H1 (cell line): ENCODE measurements around the gene TEK. TPM values are rescaled to one million over a fixed set of nuclear protein-coding genes. Genes with fewer than 3 reads are reported as not detected.

Source experiments
- CTCF ChIA-PET: fragments of 300-600 bp; sonication (Branson Sonifier 250); formaldehyde crosslinking; loops from one replicate; lab custom pipeline; 2021; ENCODE audit not compliant: partially characterized antibody; lab: Charles Lee
- POLR2A ChIA-PET: fragments of 300-600 bp; sonication (Branson Sonifier 250); formaldehyde crosslinking; loops from one replicate; lab custom pipeline; 2021; ENCODE audit warnings: inconsistent platforms; ENCODE audit not compliant: partially characterized antibody; lab: Charles Lee
- DNase-seq, 2 experiments: peaks; one replicate each; pipeline versions ENCODE4 v3.0.0 to v3.0.0-alpha.2; 2010 to 2022; ENCODE audit warnings: low spot score in 2 of 2, low read depth in 1 of 2, mixed read lengths in 1 of 2
- FAIRE-seq: peaks from 2 replicates; lab custom pipeline; 2011; peaks lifted over from hg19 to GRCh38; lab: Jason Lieb, UNC
- H2AFZ ChIP-seq: 2 replicates; pipeline ENCODE4 v1.8.1; 2012; ENCODE audit warnings: low read length, inconsistent platforms
- H2AK5ac ChIP-seq: 2 replicates; pipeline ENCODE4 v1.6.1; 2013; ENCODE audit warnings: low read depth, low read length
- H2BK120ac ChIP-seq: replicated peaks from 2 replicates; pipeline ENCODE3; 2013; ENCODE audit warnings: low read depth, low read length, inconsistent platforms
- H2BK12ac ChIP-seq: 2 replicates; pipeline ENCODE4 v1.6.1; 2013; ENCODE audit warnings: low read depth, low read length
- H2BK15ac ChIP-seq: 2 replicates; pipeline ENCODE4 v1.6.1; 2013; ENCODE audit warnings: low read length
- H2BK20ac ChIP-seq: 2 replicates; pipeline ENCODE4 v1.6.1; 2013; ENCODE audit warnings: low read length
- H2BK5ac ChIP-seq: 2 replicates; pipeline ENCODE4 v1.6.1; 2013; ENCODE audit warnings: low read depth, low read length
- H3K14ac ChIP-seq: 2 replicates; pipeline ENCODE4 v1.6.1; 2013; ENCODE audit warnings: inconsistent platforms; ENCODE audit not compliant: insufficient read length
- H3K18ac ChIP-seq: 2 replicates; pipeline ENCODE4 v1.6.1; 2013; ENCODE audit warnings: low read length; ENCODE audit errors: extremely low read depth
- H3K23ac ChIP-seq: 2 replicates; pipeline ENCODE4 v1.6.1; 2013; ENCODE audit warnings: inconsistent platforms; ENCODE audit not compliant: insufficient read length
- H3K23me2 ChIP-seq: 2 replicates; pipeline ENCODE4 v1.6.1; 2013; ENCODE audit warnings: low read depth, low read length
- H3K27ac ChIP-seq: 2 replicates; pipeline ENCODE4 v1.6.1; 2011; ENCODE audit warnings: low read depth, low read length, inconsistent platforms
- H3K27me3 ChIP-seq, 4 experiments: replicated peaks in 1 of 4; 1 replicate in 1 of 4; 2 replicates in 3 of 4; pipeline versions ENCODE4 v1.6.1 to v1.8.1; 2011 to 2013; ENCODE audit warnings: low read length in 3 of 4, mild to moderate bottlenecking in 3 of 4, inconsistent platforms in 2 of 4, mixed read lengths in 2 of 4, moderate library complexity in 1 of 4; ENCODE audit not compliant: control insufficient read depth in 3 of 4, insufficient read depth in 3 of 4; ENCODE audit errors: extremely low read depth in 1 of 4
- H3K36me3 ChIP-seq, 4 experiments: 2 replicates each; pipeline versions ENCODE4 v1.6.1 to v1.8.1; 2011 to 2013; ENCODE audit warnings: mild to moderate bottlenecking in 4 of 4, low read length in 3 of 4, moderate library complexity in 2 of 4, control low read depth in 1 of 4, inconsistent platforms in 1 of 4; ENCODE audit not compliant: insufficient read depth in 4 of 4, control insufficient read depth in 2 of 4
- H3K4ac ChIP-seq: replicated peaks from 2 replicates; pipeline ENCODE3; 2013; ENCODE audit warnings: low read length, low read depth, mixed read lengths, inconsistent platforms; ENCODE audit not compliant: insufficient read length
- H3K4me1 ChIP-seq, 4 experiments: replicated peaks in 1 of 4; 1 replicate in 1 of 4; 2 replicates in 3 of 4; pipeline versions ENCODE4 v1.6.1 to v1.8.1; 2011 to 2013; ENCODE audit warnings: low read length in 3 of 4, inconsistent platforms in 2 of 4, mixed read lengths in 1 of 4; ENCODE audit not compliant: insufficient read depth in 4 of 4, control insufficient read depth in 3 of 4
- H3K4me2 ChIP-seq, 2 experiments: 2 replicates each; pipeline versions ENCODE4 v1.6.1 to v1.8.1; 2011 to 2013; ENCODE audit warnings: low read depth in 2 of 2, low read length in 2 of 2, control low read depth in 1 of 2, inconsistent platforms in 1 of 2, mild to moderate bottlenecking in 1 of 2; ENCODE audit not compliant: insufficient read depth in 1 of 2
- H3K4me3 ChIP-seq, 4 experiments: fragments of 200-600, 300-600 bp in 1 of 4; sonication (generic), shearing (Covaris generic), sonication (Bioruptor Twin) in 1 of 4; 2 replicates each; pipeline versions ENCODE4 v1.5.1 to v1.8.1; 2011 to 2016; ENCODE audit warnings: low read length in 4 of 4, low read depth in 3 of 4, control low read depth in 2 of 4, inconsistent platforms in 2 of 4, mild to moderate bottlenecking in 2 of 4, mixed read lengths in 1 of 4, moderate library complexity in 1 of 4; ENCODE audit not compliant: insufficient read depth in 2 of 4; ENCODE audit errors: extremely low read depth in 1 of 4
- H3K56ac ChIP-seq: replicated peaks from 2 replicates; pipeline ENCODE3; 2013; ENCODE audit warnings: low read depth, mild to moderate bottlenecking, mixed read lengths, low read length, inconsistent platforms; ENCODE audit not compliant: insufficient read length
- H3K79me1 ChIP-seq: 2 replicates; pipeline ENCODE4 v1.6.1; 2013; ENCODE audit warnings: low read depth, low read length, control low read depth
- H3K79me2 ChIP-seq, 2 experiments: 2 replicates each; pipeline versions ENCODE4 v1.6.1 to v1.8.1; 2012 to 2013; ENCODE audit warnings: low read length in 2 of 2, mild to moderate bottlenecking in 2 of 2, inconsistent platforms in 1 of 2; ENCODE audit not compliant: insufficient read depth in 2 of 2, control insufficient read depth in 1 of 2
- H3K9ac ChIP-seq, 4 experiments: replicated peaks in 1 of 4; 1 replicate in 1 of 4; 2 replicates in 3 of 4; pipeline versions ENCODE4 v1.6.1 to v1.8.1; 2011 to 2013; ENCODE audit warnings: low read depth in 3 of 4, low read length in 3 of 4, control low read depth in 2 of 4, mild to moderate bottlenecking in 2 of 4, moderate library complexity in 2 of 4, inconsistent platforms in 1 of 4; ENCODE audit errors: extremely low read depth in 1 of 4
- H3K9me3 ChIP-seq, 2 experiments: 2 replicates each; pipeline versions ENCODE4 v1.6.1 to v1.8.1; 2012 to 2013; ENCODE audit warnings: mild to moderate bottlenecking in 2 of 2, moderate library complexity in 2 of 2, control low read depth in 1 of 2, inconsistent platforms in 1 of 2, low read depth in 1 of 2, low read length in 1 of 2, mixed read lengths in 1 of 2; ENCODE audit not compliant: insufficient read depth in 2 of 2
- H4K20me1 ChIP-seq, 2 experiments: replicated peaks in 1 of 2; 2 replicates each; pipeline versions ENCODE3 to v1.8.1; 2011 to 2013; ENCODE audit warnings: inconsistent platforms in 2 of 2, low read length in 2 of 2, mild to moderate bottlenecking in 1 of 2; ENCODE audit not compliant: insufficient read depth in 2 of 2, control insufficient read depth in 1 of 2
- H4K5ac ChIP-seq: 2 replicates; pipeline ENCODE4 v1.6.1; 2013; ENCODE audit warnings: low read length, low read depth, mixed read lengths, inconsistent platforms; ENCODE audit not compliant: insufficient read length
- H4K8ac ChIP-seq: 2 replicates; pipeline ENCODE4 v1.8.0; 2013; ENCODE audit warnings: mild to moderate bottlenecking, moderate library complexity, low read length, inconsistent platforms; ENCODE audit not compliant: insufficient read depth; ENCODE audit errors: extremely low read depth
- H4K91ac ChIP-seq: replicated peaks from 2 replicates; pipeline ENCODE3; 2013; ENCODE audit warnings: low read length, mixed read lengths, inconsistent platforms; ENCODE audit not compliant: insufficient read length
- EGR1 ChIP-seq: IDR thresholded peaks from 2 replicates; pipeline ENCODE4 v1.6.1; 2011; ENCODE audit warnings: low read depth, low read length, borderline replicate concordance
- POLR2AphosphoS5 ChIP-seq: IDR thresholded peaks from 2 replicates; pipeline ENCODE4 v1.6.1; 2011; ENCODE audit warnings: low read depth, low read length
- USF2 ChIP-seq: IDR thresholded peaks from 2 replicates; pipeline ENCODE4 v1.6.1; 2011; ENCODE audit warnings: low read length, improper control_type of control experiment
- WGBS, 2 experiments: shearing (Covaris generic) in 1 of 2; methylation state at CpG; one replicate each; pipeline versions ENCODE4 v1.1.6 to v1.1.7; 2013 to 2015; ENCODE audit warnings: low lambda C conversion rate in 2 of 2, mixed read lengths in 2 of 2, inconsistent platforms in 1 of 2, low coverage in 1 of 2, missing lambda C conversion rate in 1 of 2; ENCODE audit not compliant: insufficient replicate concordance in 2 of 2, insufficient coverage in 1 of 2, insufficient read length in 1 of 2; ENCODE audit errors: extremely low coverage in 1 of 2, missing lambda C conversion rate in 1 of 2; 5-methylcytosine and 5-hydroxymethylcytosine counted together
- polyA plus RNA-seq, 7 experiments: library from polyadenylated mRNA; depleted of rRNA in 3 of 7; stranded (reverse) in 5 of 7; unstranded in 2 of 7; fragments of >200 nt in 5 of 7; fragments of 200-250 nt in 2 of 7; gene quantifications; 1 replicate in 5 of 7; 2 replicates in 1 of 7; 4 replicates in 1 of 7; pipeline versions ENCODE4 v1.2.1 to v1.2.3, GENCODE V29; 2011 to 2013; ENCODE audit warnings: missing spikeins in 2 of 7, mixed read lengths in 2 of 7
- total RNA-seq: library from RNA; stranded (reverse); fragmentation: NEBNext Ultra II Directional; extraction: Animal tissue kit (Norgen Biotek cat#: 25700); gene quantifications from 2 replicates; pipeline ENCODE4 v1.2.1, GENCODE V29; 2021

Gene TEK
- total and polyA plus RNA-seq, 2 of the 8 experiments (the other 6 are each of a cell fraction or from before 2014, with no cell fraction given) = 11.0 to 35.8 TPM

GRCh38 chr9:27195191-27195590 lies 86.2 kb downstream of the TEK start:
- H2AFZ ChIP-seq = no peak overlapping the region
- H3K4me2 ChIP-seq = no peak overlapping the region
- H3K23me2 ChIP-seq = no peaks in the 10 kb centered on the region
- H2BK15ac ChIP-seq = no peak overlapping the region
- no peak overlapping the region for H3K9ac ChIP-seq
- CTCF ChIA-PET = interaction anchor here (1.2 kb wide), 1 partner anchor 165 kb away, joined by 3 read pairs; no protein-coding TSS in a partner anchor
- DNase-seq = no peak
- H2BK20ac ChIP-seq = no peak overlapping the region
- no peak overlapping the region for H4K5ac ChIP-seq
- no peak overlapping the region for H4K8ac ChIP-seq
- peaks cover 0 to 6% (median 0%) of the 10 kb centered on the region in 4 experiments; a peak in 1 of 8 replicates for H3K36me3 ChIP-seq
- no peak overlapping the region for H3K23ac ChIP-seq
- no peak overlapping the region for H3K14ac ChIP-seq
- no peaks in the 10 kb centered on the region for H3K9me3 ChIP-seq
- no peak overlapping the region for H3K4me3 ChIP-seq
- WGBS, 2 experiments = 81% methylated on average over 3 of the region's 3 CpGs; no CpG with 5 or more reads in 1 of the 2 experiments
- no peak overlapping the region for H3K18ac ChIP-seq
- H2BK12ac ChIP-seq = no peak overlapping the region
- TF ChIP-seq POLR2AphosphoS5 (no peak), EGR1 (no peak), USF2 (no peak)
- no peaks in the 10 kb centered on the region; a peak in 1 of 7 replicates for H3K27me3 ChIP-seq
- H3K79me1 ChIP-seq = no peaks in the 10 kb centered on the region
- no peak overlapping the region for H4K91ac ChIP-seq
- H4K20me1 ChIP-seq = no peaks in the 10 kb centered on the region
- H3K56ac ChIP-seq = no peak overlapping the region
- no peak for FAIRE-seq
- H3K27ac ChIP-seq = no peak overlapping the region
- H2AK5ac ChIP-seq = no peak overlapping the region
- no peaks in the 10 kb centered on the region for H3K79me2 ChIP-seq
- no peak overlapping the region for H2BK120ac ChIP-seq
- H2BK5ac ChIP-seq = no peak overlapping the region
- H3K4me1 ChIP-seq = no peaks in the 10 kb centered on the region
- POLR2A ChIA-PET = no interaction called here
- H3K4ac ChIP-seq = no peak overlapping the region
